Adrenal gland (tissue), 12 donors: ENCODE data around the gene VAMP8. TPM values are rescaled to one million over a fixed set of nuclear protein-coding genes. Genes with fewer than 3 reads are reported as not detected.

Experiments used
- DNase-seq, 7 donors: peaks; one replicate each; pipeline ENCODE4 v3.0.0-alpha.2; 2019 to 2020
- H3K27ac ChIP-seq, 5 donors: fragments of 200-600 bp; sonication (generic) in 4 of 5; 1 replicate in 3 of 5; 2 replicates in 2 of 5; pipeline versions ENCODE4 v1.5.1 to v1.8.0; 2016 to 2020; ENCODE audit warnings: mild to moderate bottlenecking in 1 of 5
- H3K27me3 ChIP-seq: fragments of 200-600 bp; 2 replicates; pipeline ENCODE4 v1.8.0; 2021
- H3K36me3 ChIP-seq, 2 donors: fragments of 200-600 bp; replicated peaks in 1 of 2; 1 replicate in 1 of 2; 2 replicates in 1 of 2; pipeline versions ENCODE4 v1.5.1 to v1.8.0; 2018 to 2022
- H3K4me1 ChIP-seq, 2 donors: fragments of 200-600 bp; replicated peaks in 1 of 2; 1 replicate in 1 of 2; 2 replicates in 1 of 2; pipeline versions ENCODE4 v1.5.1 to v1.8.0; 2018 to 2021
- H3K4me3 ChIP-seq, 4 donors: fragments of 200-600 bp; sonication (generic) in 3 of 4; one replicate each; pipeline ENCODE4 v1.5.1; 2016 to 2018
- H3K9me3 ChIP-seq, 3 donors: fragments of 200-600 bp; sonication (generic) in 1 of 3; replicated peaks in 1 of 3; 1 replicate in 2 of 3; 2 replicates in 1 of 3; pipeline versions ENCODE4 v1.5.1 to v1.8.0; 2016 to 2021
- POLR2A ChIP-seq, 2 donors: fragments of 450-650 bp; IDR thresholded peaks; one replicate each; pipeline ENCODE4 v1.6.1; 2017; ENCODE audit warnings: antibody characterized with exemption in 2 of 2, mild to moderate bottlenecking in 2 of 2, moderate library complexity in 1 of 2
- WGBS, 4 donors: extraction: QIAGEN DNeasy Blood & Tissue Kit in 2 of 4; methylation state at CpG; one replicate each; pipeline versions ENCODE4 v1.1.5 to v1.1.7; 2013 to 2017; 5-methylcytosine and 5-hydroxymethylcytosine counted together
- intact Hi-C, 2 donors: fragments of 100-400 bp; cut with DNase I; formaldehyde crosslinking; loops; one replicate each; pipeline versions ENCODE4 v1.14.1 to v1.15.0; 2022 to 2023
- polyA plus RNA-seq, 3 donors: library from polyadenylated mRNA; stranded (reverse); fragments of 200-250 nt in 2 of 3; fragments of 350-450 nt in 1 of 3; fragmentation: Illumina TruSeq in 1 of 3; extraction: RNeasy Lipid Tissue Mini Kit (QIAGEN cat#74804) in 1 of 3; gene quantifications; one replicate each; pipeline ENCODE4 v1.2.3, GENCODE V29; 2013 to 2014
- total RNA-seq, 9 donors: library from RNA; depleted of rRNA in 4 of 9; stranded (reverse); fragments of >200 nt in 4 of 9; fragments of 120-200 nt in 1 of 9; fragmentation: NEBNext Ultra II Directional in 1 of 9; extraction: Animal tissue kit (Norgen Biotek cat#: 25700) in 1 of 9; gene quantifications; one replicate each; pipeline versions ENCODE4 v1.1.0 to v1.2.4, GENCODE V29; 2013 to 2023
- TF ChIP-seq, protein P1 (sequence below), 6 experiments: fragments of 450-650 bp in 4 of 6; fragments of 200-600 bp in 2 of 6; sonication (generic) in 1 of 6; IDR thresholded peaks; 1 replicate in 5 of 6; 2 replicates in 1 of 6; pipeline versions ENCODE4 v1.5.1 to v1.8.0; 2016 to 2021; ENCODE audit warnings: antibody characterized with exemption in 6 of 6, mild to moderate bottlenecking in 2 of 6, moderate library complexity in 1 of 6
- donor health status: healthy with polysubstance abuse.
- donor health status: Bipolar disorder and iron deficiency.
- donor health status: DM: yes; HTN: yes; CAD: no.
- donor health status: DM: no; HTN: no; CAD: no.
- donor health status: DM: no; HTN: no; CAD: no.
- donor health status: DM: yes; HTN: yes; CAD: no.

VAMP8 gene
- total and polyA plus RNA-seq, 12 donors, result 8.0 to 108 (median 48.5) TPM

DNA sequence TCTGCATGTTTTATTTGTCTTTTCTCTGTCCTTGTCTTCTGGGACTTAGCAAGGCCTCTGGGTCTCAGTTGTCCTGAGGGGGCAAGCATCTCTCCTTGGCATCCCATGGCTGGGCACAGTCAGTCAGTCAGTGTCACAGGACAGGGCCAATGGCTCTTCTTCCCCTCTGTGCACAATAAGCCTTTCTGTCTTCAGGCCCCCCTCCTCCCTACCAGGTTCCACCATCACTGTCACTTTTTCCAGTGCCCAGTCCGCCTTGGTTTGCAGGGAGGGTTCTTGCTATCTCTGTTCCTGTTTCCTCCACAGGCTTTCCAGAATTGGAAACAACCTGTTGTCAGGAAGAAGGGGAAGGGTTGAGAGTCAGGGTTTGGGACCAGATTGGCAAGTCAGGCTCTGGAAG lies 5.1 kb downstream of the VAMP8 start:
- intact Hi-C loops, result no loop called here
- Histone ChIP-seq H3K36me3 (no peaks in the 10 kb centered on the region), H3K27me3 (no peaks in the 10 kb centered on the region), H3K9me3 (no peaks in the 10 kb centered on the region), H3K27ac (peak overlapping the region in 1 of 5 donors; percentile 5), H3K4me3 (no peak overlapping the region), H3K4me1 (peaks cover 30 to 36% of the 10 kb centered on the region in 2 donors)
- TF ChIP-seq, protein P1, sequence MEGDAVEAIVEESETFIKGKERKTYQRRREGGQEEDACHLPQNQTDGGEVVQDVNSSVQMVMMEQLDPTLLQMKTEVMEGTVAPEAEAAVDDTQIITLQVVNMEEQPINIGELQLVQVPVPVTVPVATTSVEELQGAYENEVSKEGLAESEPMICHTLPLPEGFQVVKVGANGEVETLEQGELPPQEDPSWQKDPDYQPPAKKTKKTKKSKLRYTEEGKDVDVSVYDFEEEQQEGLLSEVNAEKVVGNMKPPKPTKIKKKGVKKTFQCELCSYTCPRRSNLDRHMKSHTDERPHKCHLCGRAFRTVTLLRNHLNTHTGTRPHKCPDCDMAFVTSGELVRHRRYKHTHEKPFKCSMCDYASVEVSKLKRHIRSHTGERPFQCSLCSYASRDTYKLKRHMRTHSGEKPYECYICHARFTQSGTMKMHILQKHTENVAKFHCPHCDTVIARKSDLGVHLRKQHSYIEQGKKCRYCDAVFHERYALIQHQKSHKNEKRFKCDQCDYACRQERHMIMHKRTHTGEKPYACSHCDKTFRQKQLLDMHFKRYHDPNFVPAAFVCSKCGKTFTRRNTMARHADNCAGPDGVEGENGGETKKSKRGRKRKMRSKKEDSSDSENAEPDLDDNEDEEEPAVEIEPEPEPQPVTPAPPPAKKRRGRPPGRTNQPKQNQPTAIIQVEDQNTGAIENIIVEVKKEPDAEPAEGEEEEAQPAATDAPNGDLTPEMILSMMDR (IDR thresholded peaks at IDR 0.05), result no peak
- 61 to 77% (median 71%) methylated on average over 1 of the region's 1 CpG for WGBS, 4 donors
- DNase-seq, result no peak

DNA sequence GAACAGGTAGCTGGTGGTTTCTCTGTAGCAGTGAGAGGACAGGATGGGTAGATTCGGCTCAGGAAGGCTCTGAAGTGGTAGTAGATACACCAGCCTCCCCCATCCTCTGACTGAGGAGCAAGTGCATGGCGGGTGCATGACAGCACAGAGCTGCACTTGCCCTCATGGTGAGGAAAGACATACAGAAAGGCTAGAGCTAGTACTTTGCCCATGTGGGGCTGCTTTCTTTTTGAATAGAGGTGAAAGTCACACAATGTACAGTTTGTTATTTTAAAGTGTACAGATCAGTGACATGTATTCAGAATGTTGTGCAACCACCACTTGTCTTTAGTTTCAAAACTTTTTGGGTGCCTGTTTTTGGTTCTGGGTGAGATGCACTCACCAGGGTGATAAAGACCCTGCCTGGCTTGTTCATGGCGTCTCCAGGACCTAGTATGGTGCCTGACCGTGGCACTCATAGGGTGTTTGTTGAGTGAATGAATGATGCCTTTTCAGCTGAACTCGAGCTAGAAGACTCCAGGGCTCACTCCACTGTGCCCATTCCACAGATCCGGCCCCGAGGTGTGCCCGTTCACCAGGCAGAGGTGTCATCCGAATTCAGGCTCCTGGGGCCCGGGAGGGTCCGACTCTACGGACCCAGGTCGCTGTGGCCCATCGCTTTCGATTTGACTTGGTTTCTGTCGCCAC lies 6.4 kb downstream of the VAMP8 start:
- intact Hi-C loops, result no loop called here
- 20 to 66% (median 23%) methylated on average over 5 to 16 of the region's 16 CpGs for WGBS, 4 donors
- Histone ChIP-seq H3K4me1 (peaks cover 24 to 50% of the 10 kb centered on the region in 2 donors), H3K36me3 (no peaks in the 10 kb centered on the region), H3K9me3 (no peaks in the 10 kb centered on the region), H3K27ac (peak overlapping the region in 4 of 5 donors; percentile 88 to 95 (median 92)), H3K27me3 (no peaks in the 10 kb centered on the region), H3K4me3 (peak overlapping the region in 2 of 4 donors; percentile 31 to 78)
- DNase-seq, result no peak
- TF ChIP-seq POLR2A (IDR thresholded peaks at IDR 0.05), result no peak
- TF ChIP-seq, protein P1 (IDR thresholded peaks at IDR 0.05), result no peak

DNA sequence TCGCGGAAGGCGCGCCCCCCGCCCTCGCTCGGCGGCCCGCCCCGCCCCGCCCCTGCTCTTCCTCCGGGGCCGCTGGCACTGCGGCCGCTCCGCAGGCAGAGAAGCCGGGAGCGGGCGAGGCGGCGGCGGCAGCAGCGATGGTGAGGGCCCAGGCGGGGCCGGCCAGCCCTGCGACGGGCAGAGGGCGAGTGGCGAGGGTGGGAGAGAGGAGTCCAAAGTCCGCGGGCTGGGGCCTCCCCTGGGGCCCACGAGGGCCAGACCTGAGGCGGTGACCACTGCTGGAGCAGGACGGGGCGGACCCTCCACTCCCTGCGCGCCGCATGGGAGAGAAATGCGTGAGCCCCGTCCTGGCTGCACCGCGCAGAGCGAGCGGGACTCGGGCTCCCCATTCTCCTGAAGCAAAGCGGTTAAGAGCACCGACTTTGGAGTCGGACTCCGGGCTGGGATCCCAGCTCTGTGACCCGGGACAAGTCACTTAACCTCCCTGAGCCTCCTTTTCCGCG lies 7.0 kb downstream of the VAMP8 start, which contains the start of gene VAMP5:
TSS of gene VAMP5 (plus strand) at position 78 of the 503 bp plus-strand sequence. CDS start at position 138, 60 bp downstream.
- Histone ChIP-seq H3K27ac (peak within 1 kb of the TSS; percentile 78 to 95 (median 92)), H3K4me1 (peaks cover 24 to 56% of the 10 kb centered on the region in 2 donors), H3K9me3 (no peaks in the 10 kb centered on the region), H3K36me3 (no peaks in the 10 kb centered on the region), H3K27me3 (no peaks in the 10 kb centered on the region), H3K4me3 (peak within 1 kb of the TSS in 2 of 4 donors; percentile 31 to 78)
- 1 to 5% (median 2%) methylated on average over 21 to 52 of the region's 52 CpGs; no CpG with 5 or more reads in 1 of the 4 donors for WGBS, 4 donors
- DNase-seq, result peak in 3 of 7 donors; percentile 39 to 42 (median 40)
- intact Hi-C loops, result no loop called here
- peak; percentile 25 to 52 for TF ChIP-seq POLR2A (IDR thresholded peaks at IDR 0.05)
- TF ChIP-seq, protein P1 (IDR thresholded peaks at IDR 0.05), result no peak

DNA sequence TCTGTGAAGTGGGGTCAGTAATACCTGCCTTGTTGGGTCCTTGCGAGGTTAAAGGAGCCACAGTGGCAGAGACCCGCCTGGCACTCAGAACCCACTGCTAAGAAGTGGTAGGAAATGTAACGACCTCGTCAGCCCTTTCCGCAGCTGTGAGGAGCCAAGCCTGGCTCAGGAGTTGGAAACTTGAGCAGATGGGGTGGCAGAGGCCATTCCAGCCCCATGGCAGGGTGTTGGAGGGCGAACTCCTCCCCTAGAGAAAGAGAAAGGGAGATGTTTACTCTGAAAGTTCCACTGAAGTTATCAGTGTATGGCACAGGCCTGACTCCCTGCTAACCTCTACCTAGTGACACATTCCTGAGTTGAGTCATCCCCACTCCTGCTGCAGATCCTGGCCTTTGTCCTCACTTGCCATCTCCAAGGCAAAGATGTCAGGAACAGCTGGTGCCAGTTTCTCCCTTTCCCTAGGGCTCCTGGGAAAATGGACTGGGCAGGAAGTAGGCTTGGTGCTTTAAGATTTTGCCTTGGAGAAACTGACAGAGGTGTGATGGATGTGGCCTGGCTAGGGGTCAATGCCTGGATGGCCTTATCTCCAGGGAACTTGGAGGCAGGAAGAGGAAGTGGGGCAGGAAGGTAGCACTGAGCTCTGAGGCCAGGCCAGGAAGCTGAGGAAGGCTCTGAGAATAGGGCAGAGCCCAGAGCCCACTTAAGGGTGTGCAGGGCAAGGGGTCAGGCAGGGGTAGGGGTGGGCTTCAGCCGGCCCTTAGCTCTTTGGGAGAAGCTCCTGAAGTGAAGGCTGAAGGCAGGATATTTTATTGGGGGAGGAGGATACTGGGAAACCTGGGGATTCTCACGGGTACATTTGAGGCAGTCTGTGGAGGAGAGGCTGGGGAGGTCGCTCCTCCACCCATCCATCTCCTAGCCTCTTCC lies 7.7 kb downstream of the VAMP8 start:
- TF ChIP-seq, protein P1 (IDR thresholded peaks at IDR 0.05), result no peak
- TF ChIP-seq POLR2A (IDR thresholded peaks at IDR 0.05), result peak in 1 of 2 donors; percentile 82
- Histone ChIP-seq H3K27me3 (no peaks in the 10 kb centered on the region), H3K4me3 (peak overlapping the region in 2 of 4 donors; percentile 31 to 78), H3K27ac (peak overlapping the region; percentile 78 to 95 (median 92)), H3K9me3 (no peaks in the 10 kb centered on the region), H3K4me1 (peaks cover 24 to 63% of the 10 kb centered on the region in 2 donors), H3K36me3 (no peaks in the 10 kb centered on the region)
- intact Hi-C loops, result no loop called here
- DNase-seq, result peak; percentile 71 to 93 (median 89)
- WGBS, 4 donors, result 11 to 22% (median 13%) methylated on average over 5 to 9 of the region's 9 CpGs
